CD4-positive, CD25-positive, alpha-beta regulatory T cell (primary cell): ENCODE results near the gene NUMB. TPM values are rescaled to one million over a fixed set of nuclear protein-coding genes. Genes with fewer than 3 reads are reported as not detected.

Source experiments
- ATAC-seq, 2 donors: fragments of 150-1000 bp; cut with Tn5 transposase; one replicate each; pipeline ENCODE4 v1.10.0; 2021; ENCODE audit warnings: low read depth in 2 of 2, moderate number of reproducible peaks in 2 of 2, moderate library complexity in 1 of 2
- DNase-seq, 3 donors: peaks; one replicate each; pipeline versions ENCODE4 v3.0.0 to v3.0.0-alpha.2; 2012 to 2022; ENCODE audit warnings: mixed read lengths in 1 of 3
- H3K27ac ChIP-seq: one replicate; pipeline ENCODE4 v1.7.0; 2013; ENCODE audit warnings: mild to moderate bottlenecking, low read length; ENCODE audit not compliant: insufficient read depth, poor library complexity, severe bottlenecking
- H3K27me3 ChIP-seq: one replicate; pipeline ENCODE4 v1.7.0; 2013; ENCODE audit warnings: low read length; ENCODE audit not compliant: control insufficient read depth, insufficient read depth
- H3K36me3 ChIP-seq: one replicate; pipeline ENCODE4 v1.7.0; 2013; ENCODE audit warnings: mild to moderate bottlenecking, low read length, moderate library complexity; ENCODE audit not compliant: control insufficient read depth, insufficient read depth
- H3K4me1 ChIP-seq: 2 replicates; pipeline ENCODE4 v1.7.0; 2013; ENCODE audit warnings: mild to moderate bottlenecking, low read length; ENCODE audit not compliant: insufficient read depth, control insufficient read depth, poor library complexity, severe bottlenecking
- H3K4me3 ChIP-seq: one replicate; pipeline ENCODE4 v1.7.0; 2013; ENCODE audit warnings: low read depth, mild to moderate bottlenecking, low read length, moderate library complexity
- H3K9me3 ChIP-seq, 2 experiments: 1 replicate in 1 of 2; 2 replicates in 1 of 2; pipeline ENCODE4 v1.7.0; 2013; ENCODE audit warnings: low read length in 2 of 2, mild to moderate bottlenecking in 1 of 2, moderate library complexity in 1 of 2; ENCODE audit not compliant: control insufficient read depth in 2 of 2
- H3K27ac Mint-ChIP-seq, 3 donors: one replicate each; pipeline ENCODE4 v1.8.0; 2020 to 2022; ENCODE audit warnings: mild to moderate bottlenecking in 3 of 3, mixed read lengths in 3 of 3, moderate library complexity in 2 of 3
- H3K27me3 Mint-ChIP-seq: one replicate; pipeline ENCODE4 v1.8.0; 2022; ENCODE audit warnings: mild to moderate bottlenecking, mixed read lengths
- H3K36me3 Mint-ChIP-seq: one replicate; pipeline ENCODE4 v1.8.0; 2020; ENCODE audit warnings: mixed read lengths
- H3K4me1 Mint-ChIP-seq, 4 donors: one replicate each; pipeline ENCODE4 v1.8.0; 2020 to 2022; ENCODE audit warnings: mixed read lengths in 4 of 4, mild to moderate bottlenecking in 1 of 4
- H3K4me3 Mint-ChIP-seq, 4 donors: one replicate each; pipeline ENCODE4 v1.8.0; 2020 to 2022; ENCODE audit warnings: mild to moderate bottlenecking in 4 of 4, mixed read lengths in 4 of 4, moderate library complexity in 3 of 4
- H3K9me3 Mint-ChIP-seq, 7 donors: one replicate each; pipeline ENCODE4 v1.8.0; 2020 to 2022; ENCODE audit warnings: mixed read lengths in 7 of 7, mild to moderate bottlenecking in 3 of 7, moderate library complexity in 2 of 7
- polyA plus RNA-seq, 4 donors: library from polyadenylated mRNA; unstranded; fragments of 300-500 nt; fragmentation: Illumina TruSeq; gene quantifications; one replicate each; pipeline ENCODE4 v1.2.3, GENCODE V29; 2021
- total RNA-seq: library from RNA; stranded (reverse); gene quantifications from one replicate; pipeline ENCODE4 v1.2.3, GENCODE V29; 2022

Gene NUMB
- total and polyA plus RNA-seq, 5 donors from 2014 or later, result 28.8 to 53.2 (median 32.9) TPM

DNA sequence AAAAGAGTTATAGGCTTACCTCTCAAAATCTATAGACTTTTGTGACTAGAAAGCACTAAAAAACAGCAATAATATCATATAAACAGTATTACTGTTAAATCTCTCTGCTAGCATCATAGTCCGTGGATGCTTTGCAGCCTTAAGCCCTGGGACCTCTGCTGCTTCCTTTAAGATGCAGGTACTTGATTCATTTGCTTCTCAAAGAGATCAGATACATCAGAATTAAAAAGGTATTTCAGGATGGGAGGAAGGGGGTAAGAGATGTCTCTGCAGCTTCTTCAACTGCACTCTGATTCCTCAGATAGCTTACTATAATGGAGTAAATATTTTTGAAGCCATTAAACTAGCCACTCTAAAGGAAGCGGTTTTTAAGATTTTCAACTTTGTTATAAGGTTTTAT is 171.7 kb downstream of the NUMB start:
- Histone ChIP-seq H3K4me3 (no peak overlapping the region), H3K27me3 (no peaks in the 10 kb centered on the region), H3K9me3 (no peaks in the 10 kb centered on the region), H3K4me1 (no peaks in the 10 kb centered on the region), H3K36me3 (peaks cover 37% of the 10 kb centered on the region), H3K27ac (no peak overlapping the region)
- Mint-ChIP-seq H3K27me3 (no peaks in the 10 kb centered on the region), H3K4me3 (no peak overlapping the region), H3K36me3 (peaks cover 35% of the 10 kb centered on the region), H3K27ac (no peak overlapping the region), H3K9me3 (no peaks in the 10 kb centered on the region), H3K4me1 (peaks cover 5 to 19% (median 8%) of the 10 kb centered on the region in 4 donors)
- DNase-seq (no peak), ATAC-seq (no peak)

- DNase-seq, result no peak
- no peak overlapping the region for H3K27ac Mint-ChIP-seq
- H3K36me3 Mint-ChIP-seq, result peaks cover 41% of the 10 kb centered on the region
These were observed 172.4 kb downstream of the NUMB start for GRCh38 chr14:73285979-73286378.

GRCh38 chr14:73283608-73284379 is 174.6 kb downstream of the NUMB start:
- no peak overlapping the region for H3K27ac ChIP-seq
- H3K36me3 Mint-ChIP-seq, result peaks cover 48% of the 10 kb centered on the region
- no peak overlapping the region for H3K27ac Mint-ChIP-seq
- peaks cover 55% of the 10 kb centered on the region for H3K36me3 ChIP-seq
- no peaks in the 10 kb centered on the region for H3K9me3 ChIP-seq
- no peak overlapping the region for H3K4me3 ChIP-seq
- H3K4me1 Mint-ChIP-seq, result peaks cover 0 to 3% (median 0%) of the 10 kb centered on the region in 4 donors
- no peaks in the 10 kb centered on the region for H3K27me3 ChIP-seq
- no peak for ATAC-seq
- H3K4me1 ChIP-seq, result no peaks in the 10 kb centered on the region
- no peaks in the 10 kb centered on the region for H3K27me3 Mint-ChIP-seq
- H3K4me3 Mint-ChIP-seq, result no peak overlapping the region
- H3K9me3 Mint-ChIP-seq, result no peaks in the 10 kb centered on the region
- no peak for DNase-seq

More at GRCh38 chr14:73285979-73286378, 172.4 kb downstream of the NUMB start:
- Histone ChIP-seq H3K27ac (no peak overlapping the region), H3K27me3 (no peaks in the 10 kb centered on the region), H3K4me3 (no peak overlapping the region), H3K4me1 (no peaks in the 10 kb centered on the region), H3K36me3 (peaks cover 43% of the 10 kb centered on the region), H3K9me3 (no peaks in the 10 kb centered on the region)
- Mint-ChIP-seq H3K4me3 (no peak overlapping the region), H3K9me3 (no peaks in the 10 kb centered on the region), H3K4me1 (peaks cover 5 to 19% (median 8%) of the 10 kb centered on the region in 4 donors), H3K27me3 (no peaks in the 10 kb centered on the region)
- no peak for ATAC-seq

DNA sequence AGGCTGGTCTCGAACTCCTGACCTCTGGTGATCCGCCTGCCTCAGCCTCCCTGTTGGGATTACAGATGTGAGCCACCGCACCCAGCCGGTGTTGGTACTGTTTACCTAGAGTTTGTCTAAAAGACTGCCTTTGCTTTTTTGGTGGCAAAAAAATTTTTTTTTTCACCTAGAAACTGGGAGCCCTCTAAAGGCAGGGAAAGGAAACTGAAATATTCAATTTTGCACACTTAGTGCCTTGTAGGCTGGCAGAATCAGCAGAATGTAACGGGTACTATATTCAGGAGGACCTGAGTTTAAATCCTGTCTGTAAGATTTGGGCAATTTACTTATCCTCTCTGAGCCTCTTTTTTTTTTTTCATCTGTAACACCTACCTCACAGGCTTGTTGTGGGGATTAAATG is 177.4 kb downstream of the NUMB start:
- DNase-seq (no peak), ATAC-seq (no peak)
- H3K27ac Mint-ChIP-seq, result no peak overlapping the region
- H3K4me3 Mint-ChIP-seq, result no peak overlapping the region
- no peaks in the 10 kb centered on the region for H3K9me3 Mint-ChIP-seq
- Histone ChIP-seq H3K27ac (no peak overlapping the region), H3K27me3 (no peaks in the 10 kb centered on the region), H3K36me3 (peaks cover 69% of the 10 kb centered on the region), H3K4me3 (no peak overlapping the region), H3K4me1 (no peaks in the 10 kb centered on the region), H3K9me3 (no peaks in the 10 kb centered on the region)
- H3K4me1 Mint-ChIP-seq, result peaks cover 0 to 3% (median 0%) of the 10 kb centered on the region in 4 donors
- no peaks in the 10 kb centered on the region for H3K27me3 Mint-ChIP-seq
- H3K36me3 Mint-ChIP-seq, result peaks cover 58% of the 10 kb centered on the region

DNA sequence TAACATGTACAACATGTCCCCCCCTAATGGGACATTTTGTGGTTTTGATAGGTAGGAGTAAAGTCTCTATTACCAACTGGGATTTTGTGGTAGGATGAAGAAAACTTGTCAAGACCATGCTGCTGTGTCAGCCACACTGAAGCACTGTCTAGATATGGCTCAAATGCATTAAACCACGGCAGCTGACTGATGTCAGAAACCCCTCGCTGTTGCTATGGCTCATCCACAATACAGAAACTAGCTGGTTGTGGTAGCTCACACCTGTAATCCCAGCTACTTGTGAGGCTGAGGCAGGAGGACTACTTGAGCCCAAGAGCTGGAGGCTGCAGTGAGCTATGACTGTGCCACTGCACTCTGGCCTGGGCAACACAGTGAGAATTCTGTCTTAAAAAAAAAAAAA is 181.0 kb downstream of the NUMB start:
- no peaks in the 10 kb centered on the region for H3K27me3 Mint-ChIP-seq

DNA sequence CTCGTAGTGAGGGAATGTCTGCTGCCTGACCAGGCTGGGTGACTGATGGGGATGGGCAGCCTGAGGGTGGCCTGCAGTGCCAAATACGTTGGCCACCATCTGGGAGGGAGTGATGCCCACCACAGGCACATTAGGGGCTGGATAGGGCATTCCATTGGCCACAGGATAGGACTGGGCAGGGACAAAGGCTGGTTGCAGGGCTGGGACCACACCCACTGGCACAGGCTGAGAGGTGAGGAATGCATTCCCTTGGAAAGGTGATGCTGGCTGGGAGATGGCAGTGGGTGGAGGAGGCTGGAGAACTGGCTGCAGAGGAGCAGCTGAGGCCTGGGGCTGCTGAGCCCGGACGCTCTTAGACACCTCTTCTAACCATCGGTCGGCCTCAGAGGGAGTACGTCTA is 181.5 kb downstream of the NUMB start:
- Mint-ChIP-seq H3K27me3 (no peaks in the 10 kb centered on the region), H3K27ac (no peak overlapping the region), H3K36me3 (peaks cover 45% of the 10 kb centered on the region), H3K4me3 (no peak overlapping the region), H3K4me1 (no peaks in the 10 kb centered on the region), H3K9me3 (no peaks in the 10 kb centered on the region)
- Histone ChIP-seq H3K27me3 (no peaks in the 10 kb centered on the region), H3K36me3 (peaks cover 52% of the 10 kb centered on the region), H3K9me3 (no peaks in the 10 kb centered on the region), H3K4me3 (no peak overlapping the region), H3K27ac (no peak overlapping the region), H3K4me1 (no peaks in the 10 kb centered on the region)
- ATAC-seq (no peak), DNase-seq (no peak)

More for the DNA sequence above, 181.0 kb downstream of the NUMB start:
- peaks cover 51% of the 10 kb centered on the region for H3K36me3 Mint-ChIP-seq
- DNase-seq (no peak), ATAC-seq (no peak)
- no peaks in the 10 kb centered on the region for H3K9me3 Mint-ChIP-seq
- Histone ChIP-seq H3K27ac (no peak overlapping the region), H3K36me3 (peaks cover 57% of the 10 kb centered on the region), H3K9me3 (no peaks in the 10 kb centered on the region), H3K4me3 (no peak overlapping the region), H3K27me3 (no peaks in the 10 kb centered on the region), H3K4me1 (no peaks in the 10 kb centered on the region)
- H3K27ac Mint-ChIP-seq, result no peak overlapping the region
- H3K4me3 Mint-ChIP-seq, result no peak overlapping the region
- H3K4me1 Mint-ChIP-seq, result no peaks in the 10 kb centered on the region

- H3K27ac Mint-ChIP-seq, result no peak overlapping the region
- H3K27me3 Mint-ChIP-seq, result peaks cover 5% of the 10 kb centered on the region
- H3K27me3 ChIP-seq, result peaks cover 3% of the 10 kb centered on the region
- ATAC-seq, result no peak
- H3K36me3 ChIP-seq, result peaks cover 33% of the 10 kb centered on the region
- no peak overlapping the region for H3K27ac ChIP-seq
- no peak overlapping the region for H3K4me3 Mint-ChIP-seq
- peaks cover 0 to 16% (median 6%) of the 10 kb centered on the region in 4 donors for H3K4me1 Mint-ChIP-seq
- DNase-seq, result no peak
- no peaks in the 10 kb centered on the region for H3K9me3 ChIP-seq
- H3K4me3 ChIP-seq, result no peak overlapping the region
- H3K4me1 ChIP-seq, result peaks cover 8% of the 10 kb centered on the region
- H3K36me3 Mint-ChIP-seq, result peaks cover 25% of the 10 kb centered on the region
- H3K9me3 Mint-ChIP-seq, result no peaks in the 10 kb centered on the region
These were observed 184.5 kb downstream of the NUMB start for GRCh38 chr14:73273799-73274198.

DNA sequence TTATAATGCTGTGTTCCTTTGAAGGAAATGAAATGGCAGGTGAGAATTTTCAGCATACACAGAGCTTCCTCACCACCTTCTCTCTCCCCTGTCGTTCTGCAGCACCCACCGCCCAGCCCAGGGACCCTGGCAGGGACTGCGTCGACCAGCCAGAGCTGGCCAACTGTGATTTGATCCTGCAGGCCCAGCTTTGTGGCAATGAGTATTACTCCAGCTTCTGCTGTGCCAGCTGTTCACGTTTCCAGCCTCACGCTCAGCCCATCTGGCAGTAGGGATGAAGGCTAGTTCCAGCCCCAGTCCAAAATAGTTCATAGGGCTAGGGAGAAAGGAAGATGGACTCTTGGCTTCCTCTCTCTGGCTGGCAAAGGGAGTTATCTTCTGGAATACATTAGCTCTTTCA is 186.0 kb downstream of the NUMB start:
- Mint-ChIP-seq H3K27me3 (peaks cover 5% of the 10 kb centered on the region), H3K27ac (no peak overlapping the region), H3K9me3 (no peaks in the 10 kb centered on the region), H3K36me3 (peaks cover 24% of the 10 kb centered on the region), H3K4me3 (no peak overlapping the region), H3K4me1 (peaks cover 0 to 16% (median 6%) of the 10 kb centered on the region in 4 donors)
- Histone ChIP-seq H3K36me3 (peaks cover 28% of the 10 kb centered on the region), H3K9me3 (no peaks in the 10 kb centered on the region), H3K4me1 (peaks cover 8% of the 10 kb centered on the region), H3K27me3 (peaks cover 3% of the 10 kb centered on the region), H3K4me3 (no peak overlapping the region), H3K27ac (no peak overlapping the region)
- ATAC-seq (no peak), DNase-seq (no peak)
